Osteoblast (primary cell): ENCODE measurements around the gene C5orf47. TPM values are rescaled to one million over a fixed set of nuclear protein-coding genes. Genes with fewer than 3 reads are reported as not detected.

ENCODE experiments used
- DNase-seq: peaks from one replicate; pipeline ENCODE4 v3.0.0; 2011; ENCODE audit warnings: low spot score, mixed read lengths; ENCODE audit not compliant: insufficient read length; ENCODE audit errors: missing footprints
- H2AFZ ChIP-seq: 2 replicates; pipeline ENCODE4 v1.6.0; 2011; ENCODE audit warnings: mild to moderate bottlenecking, low read length
- H3K27ac ChIP-seq: 2 replicates; pipeline ENCODE4 v1.5.1; 2011; ENCODE audit warnings: mild to moderate bottlenecking, low read depth, low read length, moderate library complexity
- H3K27me3 ChIP-seq: 2 replicates; pipeline ENCODE4 v1.6.0; 2012; ENCODE audit warnings: mild to moderate bottlenecking, control low read depth, inconsistent platforms, low read length, moderate library complexity; ENCODE audit not compliant: insufficient read depth
- H3K36me3 ChIP-seq: 2 replicates; pipeline ENCODE4 v1.5.1; 2011; ENCODE audit warnings: mild to moderate bottlenecking, low read length, control low read depth, moderate library complexity; ENCODE audit not compliant: insufficient read depth
- H3K4me1 ChIP-seq: 2 replicates; pipeline ENCODE4 v1.5.1; 2011; ENCODE audit warnings: mild to moderate bottlenecking, low read length, control low read depth, moderate library complexity; ENCODE audit not compliant: insufficient read depth
- H3K4me2 ChIP-seq: 2 replicates; pipeline ENCODE4 v1.6.0; 2011; ENCODE audit warnings: mild to moderate bottlenecking, low read length; ENCODE audit not compliant: insufficient read depth
- H3K4me3 ChIP-seq: fragments of 200-600 bp; sonication (generic); 3 replicates; pipeline ENCODE4 v1.5.1; 2012; ENCODE audit warnings: mild to moderate bottlenecking, low read length, inconsistent platforms; ENCODE audit not compliant: insufficient read depth
- H3K79me2 ChIP-seq: 2 replicates; pipeline ENCODE4 v1.6.0; 2012; ENCODE audit warnings: mild to moderate bottlenecking, low read length, control low read depth, inconsistent platforms; ENCODE audit not compliant: insufficient read depth
- H3K9me3 ChIP-seq: 2 replicates; pipeline ENCODE4 v1.5.1; 2011; ENCODE audit warnings: low read depth, low read length, control low read depth
- H4K20me1 ChIP-seq: 2 replicates; pipeline ENCODE4 v1.6.0; 2012; ENCODE audit warnings: mild to moderate bottlenecking, low read length, control low read depth; ENCODE audit not compliant: insufficient read depth
- total RNA-seq: library from RNA; depleted of rRNA; stranded (reverse); fragments of >200 nt; gene quantifications from 2 replicates; pipeline ENCODE4 v1.2.3, GENCODE V29; 2012
- TF ChIP-seq, protein P1 (sequence below): IDR thresholded peaks from 2 replicates; pipeline ENCODE4 v1.5.1; 2011; ENCODE audit warnings: mild to moderate bottlenecking, low read depth, low read length, moderate library complexity; ENCODE audit errors: extremely low read depth

The C5orf47 gene
- total RNA-seq, 1 donor = not detected

DNA sequence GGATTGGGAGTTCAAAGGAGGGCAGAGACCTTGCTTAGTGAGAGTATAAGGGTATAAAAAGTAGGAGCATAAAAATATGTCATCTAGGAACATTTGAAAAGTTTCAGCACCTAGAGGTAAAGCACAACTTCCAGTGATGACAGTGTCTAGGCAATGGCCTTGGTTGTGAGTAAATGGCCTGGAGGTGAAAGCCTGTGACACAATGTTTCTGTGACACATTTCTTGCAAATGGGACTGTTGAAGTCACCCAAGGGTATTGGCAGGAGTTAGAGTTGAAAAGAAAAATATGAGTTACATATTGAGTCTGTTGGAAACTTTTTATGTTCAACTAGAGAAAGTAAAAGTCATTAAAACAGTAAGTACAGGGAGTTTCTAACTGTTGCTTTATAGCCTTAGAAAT is 14.8 kb downstream of the C5orf47 start:
- Histone ChIP-seq H3K9me3 (no peaks in the 10 kb centered on the region), H3K4me3 (no peak overlapping the region), H3K27ac (no peak overlapping the region), H3K27me3 (peaks cover 4% of the 10 kb centered on the region), H2AFZ (no peak overlapping the region), H4K20me1 (no peaks in the 10 kb centered on the region), H3K36me3 (no peaks in the 10 kb centered on the region), H3K4me2 (no peak overlapping the region), H3K4me1 (no peaks in the 10 kb centered on the region), H3K79me2 (no peaks in the 10 kb centered on the region)
- DNase-seq = no peak
- TF ChIP-seq, protein P1, sequence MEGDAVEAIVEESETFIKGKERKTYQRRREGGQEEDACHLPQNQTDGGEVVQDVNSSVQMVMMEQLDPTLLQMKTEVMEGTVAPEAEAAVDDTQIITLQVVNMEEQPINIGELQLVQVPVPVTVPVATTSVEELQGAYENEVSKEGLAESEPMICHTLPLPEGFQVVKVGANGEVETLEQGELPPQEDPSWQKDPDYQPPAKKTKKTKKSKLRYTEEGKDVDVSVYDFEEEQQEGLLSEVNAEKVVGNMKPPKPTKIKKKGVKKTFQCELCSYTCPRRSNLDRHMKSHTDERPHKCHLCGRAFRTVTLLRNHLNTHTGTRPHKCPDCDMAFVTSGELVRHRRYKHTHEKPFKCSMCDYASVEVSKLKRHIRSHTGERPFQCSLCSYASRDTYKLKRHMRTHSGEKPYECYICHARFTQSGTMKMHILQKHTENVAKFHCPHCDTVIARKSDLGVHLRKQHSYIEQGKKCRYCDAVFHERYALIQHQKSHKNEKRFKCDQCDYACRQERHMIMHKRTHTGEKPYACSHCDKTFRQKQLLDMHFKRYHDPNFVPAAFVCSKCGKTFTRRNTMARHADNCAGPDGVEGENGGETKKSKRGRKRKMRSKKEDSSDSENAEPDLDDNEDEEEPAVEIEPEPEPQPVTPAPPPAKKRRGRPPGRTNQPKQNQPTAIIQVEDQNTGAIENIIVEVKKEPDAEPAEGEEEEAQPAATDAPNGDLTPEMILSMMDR = no peak

DNA sequence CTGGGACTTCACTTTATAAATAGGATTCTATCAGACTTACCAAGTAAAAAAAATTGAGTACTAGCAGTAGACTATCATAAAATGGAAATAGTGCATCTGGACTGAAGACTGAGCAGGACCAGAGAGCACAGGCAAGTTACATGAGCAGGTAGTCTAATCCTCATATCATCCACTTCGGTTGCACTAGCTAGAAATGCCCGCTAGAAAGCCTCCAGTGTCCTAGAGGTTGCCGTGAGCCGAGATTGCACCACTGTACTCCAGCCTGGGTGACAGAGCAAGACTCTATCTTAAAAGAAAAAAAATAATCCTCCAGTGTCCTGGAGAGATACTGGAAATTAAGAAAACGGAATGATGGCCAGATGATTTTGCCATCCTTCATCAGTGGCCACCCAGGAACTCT is 20.0 kb downstream of the C5orf47 start:
- H3K27ac ChIP-seq = no peak overlapping the region
- no peak overlapping the region for H3K4me2 ChIP-seq
- H3K36me3 ChIP-seq = no peaks in the 10 kb centered on the region
- no peaks in the 10 kb centered on the region for H3K79me2 ChIP-seq
- peaks cover 4% of the 10 kb centered on the region for H3K27me3 ChIP-seq
- no peak overlapping the region for H3K4me3 ChIP-seq
- no peaks in the 10 kb centered on the region for H4K20me1 ChIP-seq
- no peak for DNase-seq
- TF ChIP-seq, protein P1 = no peak
- no peak overlapping the region for H2AFZ ChIP-seq
- H3K4me1 ChIP-seq = no peaks in the 10 kb centered on the region
- no peaks in the 10 kb centered on the region for H3K9me3 ChIP-seq

DNA sequence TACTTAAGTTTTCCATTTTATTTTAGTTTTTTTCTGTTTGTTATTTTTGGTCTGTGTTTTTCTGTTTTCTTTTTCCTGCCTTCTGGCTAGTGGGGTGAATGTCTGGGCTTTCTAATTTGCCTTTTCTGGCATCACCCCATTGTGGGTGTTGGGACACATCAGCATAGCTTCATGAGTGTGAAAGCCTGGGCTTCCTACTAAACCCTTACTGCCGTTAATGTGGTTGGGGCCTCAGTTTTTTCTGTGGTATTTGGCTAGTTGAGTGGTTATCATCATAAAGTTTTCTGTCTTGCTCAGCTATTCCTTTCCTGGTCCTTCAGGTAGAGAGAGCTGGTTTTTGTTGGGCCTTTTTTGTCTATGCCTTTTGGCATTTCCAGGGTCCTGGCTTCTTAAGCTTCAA is 21.4 kb downstream of the C5orf47 start:
- no peaks in the 10 kb centered on the region for H3K9me3 ChIP-seq
- H3K4me1 ChIP-seq = no peaks in the 10 kb centered on the region
- H3K27me3 ChIP-seq = peaks cover 4% of the 10 kb centered on the region
- no peak overlapping the region for H3K27ac ChIP-seq
- H3K36me3 ChIP-seq = no peaks in the 10 kb centered on the region
- H3K4me2 ChIP-seq = no peak overlapping the region
- DNase-seq = no peak
- H3K4me3 ChIP-seq = no peak overlapping the region
- H3K79me2 ChIP-seq = no peaks in the 10 kb centered on the region
- H4K20me1 ChIP-seq = no peaks in the 10 kb centered on the region
- H2AFZ ChIP-seq = no peak overlapping the region
- TF ChIP-seq, protein P1 = no peak

- DNase-seq = no peak
- H3K4me2 ChIP-seq = no peak overlapping the region
- no peaks in the 10 kb centered on the region for H3K4me1 ChIP-seq
Measured at GRCh38 chr5:174011441-174011840, 22.5 kb downstream of the C5orf47 start.

More at GRCh38 chr5:174011441-174011840, 22.5 kb downstream of the C5orf47 start:
- TF ChIP-seq, protein P1 = no peak
- Histone ChIP-seq H3K4me3 (no peak overlapping the region), H3K36me3 (no peaks in the 10 kb centered on the region), H3K9me3 (no peaks in the 10 kb centered on the region), H3K27me3 (no peaks in the 10 kb centered on the region), H4K20me1 (no peaks in the 10 kb centered on the region), H2AFZ (no peak overlapping the region), H3K79me2 (no peaks in the 10 kb centered on the region), H3K27ac (no peak overlapping the region)
